ENCODE results near the gene ZDHHC13.

ZDHHC13 gene

GRCh38 chr11:19173004-19173689, 56.2 kb downstream of the ZDHHC13 start:
- DNase-seq (ENCODE audit: low read depth in 2 of 2) = no peak

GRCh38 chr11:19173964-19174638, 57.1 kb downstream of the ZDHHC13 start:
- DNase-seq (ENCODE audit: low read depth in 2 of 2) = no peak

GRCh38 chr11:19176629-19177186, 59.7 kb downstream of the ZDHHC13 start:
- no peak for DNase-seq (ENCODE audit: low read depth in 2 of 2)

GRCh38 chr11:19181531-19182261, 64.7 kb downstream of the ZDHHC13 start:
- DNase-seq (ENCODE audit: low read depth in 2 of 2) = no peak

GRCh38 chr11:19183646-19184045, 66.7 kb downstream of the ZDHHC13 start:
- no peak for DNase-seq (ENCODE audit: low read depth in 2 of 2)

- DNase-seq (ENCODE audit: low read depth in 2 of 2) = no peak
Observed at GRCh38 chr11:19185036-19185435, 68.1 kb downstream of the ZDHHC13 start.

GRCh38 chr11:19185516-19186052, 68.6 kb downstream of the ZDHHC13 start:
- no peak for DNase-seq (ENCODE audit: low read depth in 2 of 2)

GRCh38 chr11:19187114-19187832, 70.3 kb downstream of the ZDHHC13 start:
- no peak for DNase-seq (ENCODE audit: low read depth in 2 of 2)

GRCh38 chr11:19187833-19188258, 70.9 kb downstream of the ZDHHC13 start:
- no peak for DNase-seq (ENCODE audit: low read depth in 2 of 2)

GRCh38 chr11:19191530-19192169, 74.7 kb downstream of the ZDHHC13 start:
- no peak for DNase-seq (ENCODE audit: low read depth in 2 of 2)

GRCh38 chr11:19193916-19194315, 76.9 kb downstream of the ZDHHC13 start:
- DNase-seq (ENCODE audit: low read depth in 2 of 2) = no peak

GRCh38 chr11:19194620-19195308, 77.8 kb downstream of the ZDHHC13 start:
- DNase-seq (ENCODE audit: low read depth in 2 of 2) = no peak

GRCh38 chr11:19196432-19196831, 79.5 kb downstream of the ZDHHC13 start:
- no peak for DNase-seq (ENCODE audit: low read depth in 2 of 2)

GRCh38 chr11:19199048-19199447, 82.1 kb downstream of the ZDHHC13 start:
- DNase-seq (ENCODE audit: low read depth in 2 of 2) = no peak

- no peak for DNase-seq (ENCODE audit: low read depth in 2 of 2)
Observed at GRCh38 chr11:19199771-19200170, 82.8 kb downstream of the ZDHHC13 start.

- no peak for DNase-seq (ENCODE audit: low read depth in 2 of 2)
Observed at GRCh38 chr11:19200410-19201201, 83.6 kb downstream of the ZDHHC13 start.

GRCh38 chr11:19201737-19202605, 85.0 kb downstream of the ZDHHC13 start, which contains the start of gene CSRP3:
Gene CSRP3, minus strand, starts transcription at chr11:19201983. Its CDS starts 9,535 bp downstream, at chr11:19192448.
- no peak for DNase-seq (ENCODE audit: low read depth in 2 of 2)

- no peak for DNase-seq (ENCODE audit: low read depth in 2 of 2)
Observed at GRCh38 chr11:19204836-19205235, 87.9 kb downstream of the ZDHHC13 start.
